ENCODE measurements around the gene RAD51B.
"Not testable (repeated sequence)": the region's sequence is repeated elsewhere in the genome, so short reads cannot be mapped to it uniquely, and the experiment has no call there.

The RAD51B gene

DNA sequence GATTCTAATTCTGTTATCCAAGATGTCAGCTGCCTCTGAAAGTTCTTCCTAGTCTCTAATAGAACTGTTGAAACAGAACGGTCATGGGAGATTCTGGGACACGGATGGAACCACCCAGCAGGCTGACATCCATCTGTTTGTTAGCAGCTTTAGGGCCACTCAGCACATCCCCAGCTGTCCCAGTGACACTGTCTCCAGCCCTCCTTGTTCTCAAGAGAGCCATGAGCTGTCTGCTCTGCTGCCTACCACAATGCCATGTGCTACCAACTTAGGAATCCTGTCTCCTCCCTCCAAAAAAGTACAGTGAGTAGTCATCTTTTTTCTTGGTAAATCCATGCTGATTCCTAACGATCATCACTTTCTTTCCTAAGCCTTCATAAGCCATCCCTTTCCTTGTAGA is 842.8 kb downstream of the RAD51B start:
- TF ChIP-seq EZH2 (IDR thresholded peaks at IDR 0.05) (no peak), POLR2AphosphoS5 (IDR thresholded peaks at IDR 0.05; ENCODE audit: borderline replicate concordance, low read depth, low read length) (no peak), FOXP2 (optimal IDR thresholded peaks at IDR 0.05; ENCODE audit: control extremely low read depth, extremely low read length, insufficient read depth) (no peak)
- DNase-seq (ENCODE audit: low read depth, low spot score): no peak

GRCh38 chr14:68662826-68663225 is 843.2 kb downstream of the RAD51B start:
- H3K27ac ChIP-seq; H3K4me3 ChIP-seq; H3K36me3 ChIP-seq (ENCODE audit: insufficient read depth, low read length); DNase-seq (ENCODE audit: low read depth, low spot score); H3K9me3 ChIP-seq (ENCODE audit: low read depth, low read length); H3K9ac ChIP-seq (ENCODE audit: insufficient read length): not testable (repeated sequence)

More for the DNA sequence above, 842.8 kb downstream of the RAD51B start:
- Histone ChIP-seq H3K27ac (no peak overlapping the region), H3K9me3 (ENCODE audit: low read depth, low read length) (no peaks in the 10 kb centered on the region; the same call in 1 of the 2 replicates), H3K4me3 (no peak overlapping the region), H3K36me3 (ENCODE audit: insufficient read depth, low read length) (no peaks in the 10 kb centered on the region), H3K9ac (ENCODE audit: insufficient read length) (no peak overlapping the region)

GRCh38 chr14:68663385-68664076 is 844.0 kb downstream of the RAD51B start:
- no peak for DNase-seq (ENCODE audit: low read depth, low spot score)
- H3K9me3 ChIP-seq (ENCODE audit: low read depth, low read length): no peaks in the 10 kb centered on the region; the same call in 1 of the 2 replicates
- H3K9ac ChIP-seq (ENCODE audit: insufficient read length): no peak overlapping the region

DNA sequence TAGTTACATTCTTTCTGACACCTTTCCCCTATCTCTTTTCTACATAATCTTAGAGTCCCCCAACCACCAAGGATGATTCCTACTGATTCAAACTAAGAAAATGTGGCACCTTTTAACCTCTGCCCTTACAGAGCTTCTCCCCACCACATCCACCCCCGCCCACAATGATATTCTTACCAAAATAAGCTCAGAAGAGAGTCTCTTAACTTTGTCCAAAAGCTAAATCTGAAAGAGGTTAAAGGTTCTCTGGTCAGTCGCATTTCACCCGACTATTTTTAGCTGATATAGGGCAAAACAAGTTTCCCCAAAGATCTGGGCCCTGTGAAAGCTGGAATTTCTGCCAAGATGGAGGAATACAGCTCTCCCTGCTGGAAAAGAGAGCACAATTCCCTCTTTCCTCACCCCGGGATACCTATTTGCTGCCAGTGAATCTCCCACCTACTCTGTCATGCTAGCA is 844.7 kb downstream of the RAD51B start:
- H3K36me3 ChIP-seq (ENCODE audit: insufficient read depth, low read length): no peaks in the 10 kb centered on the region
- H3K27ac ChIP-seq: no peak overlapping the region
- H3K4me3 ChIP-seq: no peak overlapping the region
- no peak for TF ChIP-seq POLR2AphosphoS5 (IDR thresholded peaks at IDR 0.05; ENCODE audit: borderline replicate concordance, low read depth, low read length)
- no peak for TF ChIP-seq EZH2 (IDR thresholded peaks at IDR 0.05)
- no peak for TF ChIP-seq FOXP2 (optimal IDR thresholded peaks at IDR 0.05; ENCODE audit: control extremely low read depth, extremely low read length, insufficient read depth)
- no peak overlapping the region for H3K9ac ChIP-seq (ENCODE audit: insufficient read length)
- no peak for DNase-seq (ENCODE audit: low read depth, low spot score)
- no peaks in the 10 kb centered on the region; the same call in 1 of the 2 replicates for H3K9me3 ChIP-seq (ENCODE audit: low read depth, low read length)

More at GRCh38 chr14:68663385-68664076, 844.0 kb downstream of the RAD51B start:
- no peak overlapping the region for H3K4me3 ChIP-seq
- no peaks in the 10 kb centered on the region for H3K36me3 ChIP-seq (ENCODE audit: insufficient read depth, low read length)
- TF ChIP-seq EZH2 (IDR thresholded peaks at IDR 0.05) (no peak), FOXP2 (optimal IDR thresholded peaks at IDR 0.05; ENCODE audit: control extremely low read depth, extremely low read length, insufficient read depth) (no peak), POLR2AphosphoS5 (IDR thresholded peaks at IDR 0.05; ENCODE audit: borderline replicate concordance, low read depth, low read length) (no peak)
- no peak overlapping the region for H3K27ac ChIP-seq

GRCh38 chr14:68665131-68665530 is 845.6 kb downstream of the RAD51B start:
- no peaks in the 10 kb centered on the region; the same call in 1 of the 2 replicates for H3K9me3 ChIP-seq (ENCODE audit: low read depth, low read length)
- no peak overlapping the region for H3K27ac ChIP-seq
- TF ChIP-seq EZH2 (IDR thresholded peaks at IDR 0.05) (no peak), FOXP2 (optimal IDR thresholded peaks at IDR 0.05; ENCODE audit: control extremely low read depth, extremely low read length, insufficient read depth) (no peak), POLR2AphosphoS5 (IDR thresholded peaks at IDR 0.05; ENCODE audit: borderline replicate concordance, low read depth, low read length) (no peak)
- no peak for DNase-seq (ENCODE audit: low read depth, low spot score)
- no peak overlapping the region for H3K4me3 ChIP-seq
- no peak overlapping the region for H3K9ac ChIP-seq (ENCODE audit: insufficient read length)
- H3K36me3 ChIP-seq (ENCODE audit: insufficient read depth, low read length): no peaks in the 10 kb centered on the region

DNA sequence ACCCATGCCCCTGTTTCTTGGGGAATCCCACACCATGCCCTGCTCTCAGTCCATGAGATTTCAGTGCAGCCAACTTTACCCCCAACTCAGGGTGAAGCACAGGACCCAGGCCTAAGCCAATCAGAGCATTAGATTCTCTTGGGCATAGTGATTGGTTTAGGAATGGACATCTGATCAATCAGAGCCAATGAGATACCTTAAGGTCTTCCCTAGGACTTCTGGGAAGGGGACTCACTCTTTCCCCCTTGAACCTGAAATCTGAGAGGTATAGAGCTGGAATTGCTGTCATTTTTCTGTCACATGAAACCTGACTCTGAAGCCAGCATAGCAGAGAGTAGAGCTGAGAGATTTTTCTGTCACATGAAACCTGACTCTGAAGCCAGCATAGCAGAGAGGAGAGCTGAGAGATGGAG is 846.2 kb downstream of the RAD51B start:
- Histone ChIP-seq H3K9me3 (ENCODE audit: low read depth, low read length) (no peaks in the 10 kb centered on the region; the same call in 1 of the 2 replicates), H3K27ac (peak overlapping the region; percentile 99; the same call in 1 of the 2 replicates), H3K36me3 (ENCODE audit: insufficient read depth, low read length) (no peaks in the 10 kb centered on the region), H3K9ac (ENCODE audit: insufficient read length) (no peak overlapping the region), H3K4me3 (no peak overlapping the region)
- TF ChIP-seq EZH2 (IDR thresholded peaks at IDR 0.05): no peak
- TF ChIP-seq FOXP2 (optimal IDR thresholded peaks at IDR 0.05; ENCODE audit: control extremely low read depth, extremely low read length, insufficient read depth): no peak
- no peak for TF ChIP-seq POLR2AphosphoS5 (IDR thresholded peaks at IDR 0.05; ENCODE audit: borderline replicate concordance, low read depth, low read length)
- DNase-seq (ENCODE audit: low read depth, low spot score): no peak

DNA sequence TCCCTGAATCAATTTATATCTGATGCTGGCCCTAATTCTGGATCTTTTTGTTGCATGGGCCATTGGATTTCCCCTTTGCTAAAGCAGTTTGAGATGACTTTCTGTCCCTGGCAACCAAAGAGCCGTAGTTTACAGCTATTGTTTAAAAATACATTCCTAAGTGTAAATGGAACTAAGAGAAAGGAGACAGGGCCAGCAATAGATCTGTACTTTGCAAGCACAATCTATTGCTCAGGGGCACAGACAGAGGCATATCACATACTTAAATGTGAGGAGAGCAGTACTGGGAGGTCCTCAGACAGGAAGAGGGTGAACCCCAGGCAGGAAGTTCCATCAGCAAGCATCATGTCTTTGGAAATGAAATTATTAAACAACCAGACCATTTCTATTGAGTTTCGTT is 846.7 kb downstream of the RAD51B start:
- H3K9ac ChIP-seq (ENCODE audit: insufficient read length): no peak overlapping the region
- no peak overlapping the region for H3K4me3 ChIP-seq
- TF ChIP-seq POLR2AphosphoS5 (IDR thresholded peaks at IDR 0.05; ENCODE audit: borderline replicate concordance, low read depth, low read length): no peak
- no peak for TF ChIP-seq EZH2 (IDR thresholded peaks at IDR 0.05)
- TF ChIP-seq FOXP2 (optimal IDR thresholded peaks at IDR 0.05; ENCODE audit: control extremely low read depth, extremely low read length, insufficient read depth): no peak
- DNase-seq (ENCODE audit: low read depth, low spot score): no peak
- H3K36me3 ChIP-seq (ENCODE audit: insufficient read depth, low read length): no peaks in the 10 kb centered on the region
- H3K9me3 ChIP-seq (ENCODE audit: low read depth, low read length): no peaks in the 10 kb centered on the region; the same call in 1 of the 2 replicates
- peak overlapping the region; percentile 99 for H3K27ac ChIP-seq

DNA sequence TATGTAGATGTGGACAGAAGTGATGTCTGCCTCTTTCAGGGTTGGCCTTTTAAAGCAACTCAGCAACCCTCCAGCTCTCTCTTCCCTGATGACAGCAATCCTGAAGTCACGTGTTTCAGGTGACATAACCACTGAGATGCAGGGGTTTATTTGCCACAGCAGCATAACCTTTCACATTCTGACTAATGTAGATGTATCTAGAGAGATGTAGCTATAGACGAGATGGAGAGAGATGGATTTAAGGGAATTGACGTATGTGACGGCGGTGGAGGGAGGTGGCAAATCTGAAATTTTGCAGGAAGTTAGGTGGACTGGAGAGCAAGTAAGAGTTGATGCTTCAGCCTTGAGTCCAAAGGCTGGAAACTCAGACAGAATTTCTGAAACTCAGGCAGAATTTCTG is 847.3 kb downstream of the RAD51B start:
- no peak overlapping the region for H3K4me3 ChIP-seq
- no peaks in the 10 kb centered on the region; the same call in 1 of the 2 replicates for H3K9me3 ChIP-seq (ENCODE audit: low read depth, low read length)
- H3K27ac ChIP-seq: peak overlapping the region; percentile 99
- no peaks in the 10 kb centered on the region for H3K36me3 ChIP-seq (ENCODE audit: insufficient read depth, low read length)
- no peak for DNase-seq (ENCODE audit: low read depth, low spot score)
- TF ChIP-seq EZH2 (IDR thresholded peaks at IDR 0.05) (no peak), POLR2AphosphoS5 (IDR thresholded peaks at IDR 0.05; ENCODE audit: borderline replicate concordance, low read depth, low read length) (no peak), FOXP2 (optimal IDR thresholded peaks at IDR 0.05; ENCODE audit: control extremely low read depth, extremely low read length, insufficient read depth) (no peak)
- no peak overlapping the region for H3K9ac ChIP-seq (ENCODE audit: insufficient read length)
